WTC11 (cell line): ENCODE data around the gene NPIPA5.

Experiments used
- CREM ChIP-seq: sonication (generic); formaldehyde crosslinking; IDR thresholded peaks from 2 replicates; pipeline ENCODE4 v1.8.1; 2022; ENCODE audit warnings: mild to moderate bottlenecking, missing genetic modification reagents, moderate library complexity
- CTCF ChIP-seq: fragments of 200-600 bp; IDR thresholded peaks from 2 replicates; pipeline ENCODE4 v1.8.0; 2022; ENCODE audit warnings: antibody characterized with exemption
- ESRRA ChIP-seq: sonication (generic); formaldehyde crosslinking; IDR thresholded peaks from 2 replicates; pipeline ENCODE4 v1.8.1; 2022; ENCODE audit warnings: mild to moderate bottlenecking, missing genetic modification reagents, borderline replicate concordance
- FOXP1 ChIP-seq: sonication (generic); formaldehyde crosslinking; IDR thresholded peaks from 2 replicates; pipeline ENCODE4 v1.8.0; 2022; ENCODE audit warnings: missing genetic modification reagents, mild to moderate bottlenecking, moderate library complexity, borderline replicate concordance
- GRHL2 ChIP-seq: fragments of 250-450 bp; sonication (Bioruptor Pico); IDR thresholded peaks from 2 replicates; pipeline ENCODE4 v1.8.0; 2022; ENCODE audit warnings: mild to moderate bottlenecking, moderate library complexity; ENCODE audit not compliant: insufficient replicate concordance, severe bottlenecking
- MXD4 ChIP-seq: fragments of 250-450 bp; sonication (Bioruptor Pico); IDR thresholded peaks from 2 replicates; pipeline ENCODE4 v1.8.0; 2021; ENCODE audit warnings: mild to moderate bottlenecking, moderate library complexity, borderline replicate concordance
- NR2C2 ChIP-seq: sonication (generic); formaldehyde crosslinking; IDR thresholded peaks from 2 replicates; pipeline ENCODE4 v1.8.0; 2022; ENCODE audit warnings: mild to moderate bottlenecking, missing genetic modification reagents
- ZBTB21 ChIP-seq: sonication (generic); formaldehyde crosslinking; IDR thresholded peaks from 2 replicates; pipeline ENCODE4 v1.8.1; 2023; ENCODE audit warnings: mild to moderate bottlenecking, missing genetic modification reagents, borderline replicate concordance
- ZNF281 ChIP-seq: sonication (generic); formaldehyde crosslinking; IDR thresholded peaks from 2 replicates; pipeline ENCODE4 v1.8.0; 2023; ENCODE audit warnings: mild to moderate bottlenecking, missing genetic modification reagents

GRCh38 chr16:15415511-15415985 is 37.5 kb upstream of the NPIPA5 start:
- TF ChIP-seq CTCF (no peak), ZNF281 (CRISPR knock-in tag) (no peak), NR2C2 (CRISPR knock-in tag) (no peak), ZBTB21 (CRISPR knock-in tag) (no peak), GRHL2 (CRISPR knock-in tag) (no peak), ESRRA (CRISPR knock-in tag) (no peak), CREM (no peak), FOXP1 (no peak), MXD4 (CRISPR knock-in tag) (no peak)
